Stimulated activated CD8-positive, alpha-beta memory T cell treated with anti-CD3 and anti-CD28 coated beads, Interleukin-7, amount 100 ng/mL, for 24 hours (primary cell): ENCODE data around the gene DYRK1A.

ENCODE experiments used
- DNase-seq: peaks from one replicate; pipeline ENCODE4 v3.0.0-alpha.2; 2020; ENCODE audit warnings: low read depth

Gene DYRK1A

GRCh38 chr21:37550618-37551330 lies 184.2 kb downstream of the DYRK1A start:
- DNase-seq = no peak

GRCh38 chr21:37551331-37551992 lies 184.9 kb downstream of the DYRK1A start:
- DNase-seq = no peak

GRCh38 chr21:37551993-37552355 lies 185.4 kb downstream of the DYRK1A start:
- no peak for DNase-seq

- DNase-seq = no peak
Observed at GRCh38 chr21:37552496-37553029, 186.0 kb downstream of the DYRK1A start.

GRCh38 chr21:37553078-37553481 lies 186.5 kb downstream of the DYRK1A start:
- no peak for DNase-seq

- no peak for DNase-seq
Observed at GRCh38 chr21:37554661-37555379, 188.2 kb downstream of the DYRK1A start.

GRCh38 chr21:37555672-37556261 lies 189.2 kb downstream of the DYRK1A start:
- DNase-seq = no peak

GRCh38 chr21:37557261-37557950 lies 190.8 kb downstream of the DYRK1A start:
- no peak for DNase-seq

- no peak for DNase-seq
Observed at GRCh38 chr21:37558676-37559211, 192.2 kb downstream of the DYRK1A start.

GRCh38 chr21:37560385-37560784 lies 193.8 kb downstream of the DYRK1A start:
- DNase-seq = no peak

- DNase-seq = no peak
Observed at GRCh38 chr21:37561506-37561905, 194.9 kb downstream of the DYRK1A start.

- no peak for DNase-seq
Observed at GRCh38 chr21:37561941-37562919, 195.7 kb downstream of the DYRK1A start.

- DNase-seq = no peak
Observed at GRCh38 chr21:37562920-37563640, 196.5 kb downstream of the DYRK1A start.

GRCh38 chr21:37563641-37564340 lies 197.2 kb downstream of the DYRK1A start:
- peak; percentile 78 for DNase-seq

GRCh38 chr21:37564341-37564923 lies 197.9 kb downstream of the DYRK1A start:
- DNase-seq = peak; percentile 77

GRCh38 chr21:37564924-37565529 lies 198.5 kb downstream of the DYRK1A start:
- no peak for DNase-seq

- no peak for DNase-seq
Observed at GRCh38 chr21:37565530-37566223, 199.1 kb downstream of the DYRK1A start.
